Activated naive CD4-positive, alpha-beta T cell (primary cell): ENCODE measurements around the gene TRIM46.
"Not testable (repeated sequence)": the region's sequence is repeated elsewhere in the genome, so short reads cannot be mapped to it uniquely, and the experiment has no call there.

ENCODE experiments used
- DNase-seq, 4 experiments: peaks; one replicate each; lab custom pipeline; 2025; lab: John Stamatoyannopoulos, UW

The TRIM46 gene

DNA sequence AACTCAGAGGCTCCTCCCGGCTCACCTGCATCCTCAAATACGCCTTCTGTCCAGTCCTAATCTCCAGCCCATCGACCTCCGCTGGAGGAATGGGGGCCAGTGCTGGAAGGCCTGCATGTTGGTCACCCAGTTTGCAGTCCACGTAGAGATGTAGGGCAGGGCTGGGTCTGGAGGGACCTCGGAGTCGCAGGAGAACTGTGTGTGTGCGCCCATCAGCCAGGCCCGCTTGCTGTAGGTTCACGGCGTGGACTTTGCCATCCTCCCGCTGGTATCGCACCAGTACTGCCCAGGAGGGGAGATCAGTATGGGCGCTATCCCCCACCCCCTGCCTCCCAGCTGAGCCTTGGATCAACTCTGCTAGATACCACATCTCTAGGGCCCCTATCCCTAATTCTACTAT is 31.4 kb downstream of the TRIM46 start:
- DNase-seq = no peak

DNA sequence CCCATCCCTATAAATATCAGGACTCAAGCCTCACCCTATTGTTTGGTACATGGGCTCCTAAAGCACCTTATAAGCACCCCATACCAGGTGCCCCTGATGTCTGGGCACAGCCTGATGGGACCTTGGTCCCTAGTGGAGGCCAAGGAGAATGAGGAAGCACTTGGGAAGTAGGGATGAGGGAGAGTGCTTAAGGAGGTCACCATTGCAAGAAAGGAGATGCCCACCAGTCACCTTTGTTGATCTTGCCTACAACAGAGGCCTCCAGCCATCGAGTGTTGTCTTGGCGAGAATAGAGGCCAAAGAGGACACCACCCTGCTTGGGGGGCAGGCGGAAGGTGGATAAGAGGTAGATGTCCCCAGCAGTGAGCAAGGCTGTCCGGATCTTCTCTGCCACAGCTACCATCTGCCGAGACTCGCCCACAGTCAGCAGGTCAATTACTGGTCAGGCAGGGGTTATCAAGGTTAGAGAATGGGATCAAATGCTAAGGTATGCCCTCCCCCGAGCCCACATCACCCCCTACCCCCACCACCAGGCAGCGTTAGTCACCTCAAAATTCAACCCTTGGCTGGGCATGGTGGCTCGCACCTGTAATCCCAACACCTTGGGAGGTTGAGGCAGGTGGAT is 32.4 kb downstream of the TRIM46 start:
- no peak for DNase-seq

DNA sequence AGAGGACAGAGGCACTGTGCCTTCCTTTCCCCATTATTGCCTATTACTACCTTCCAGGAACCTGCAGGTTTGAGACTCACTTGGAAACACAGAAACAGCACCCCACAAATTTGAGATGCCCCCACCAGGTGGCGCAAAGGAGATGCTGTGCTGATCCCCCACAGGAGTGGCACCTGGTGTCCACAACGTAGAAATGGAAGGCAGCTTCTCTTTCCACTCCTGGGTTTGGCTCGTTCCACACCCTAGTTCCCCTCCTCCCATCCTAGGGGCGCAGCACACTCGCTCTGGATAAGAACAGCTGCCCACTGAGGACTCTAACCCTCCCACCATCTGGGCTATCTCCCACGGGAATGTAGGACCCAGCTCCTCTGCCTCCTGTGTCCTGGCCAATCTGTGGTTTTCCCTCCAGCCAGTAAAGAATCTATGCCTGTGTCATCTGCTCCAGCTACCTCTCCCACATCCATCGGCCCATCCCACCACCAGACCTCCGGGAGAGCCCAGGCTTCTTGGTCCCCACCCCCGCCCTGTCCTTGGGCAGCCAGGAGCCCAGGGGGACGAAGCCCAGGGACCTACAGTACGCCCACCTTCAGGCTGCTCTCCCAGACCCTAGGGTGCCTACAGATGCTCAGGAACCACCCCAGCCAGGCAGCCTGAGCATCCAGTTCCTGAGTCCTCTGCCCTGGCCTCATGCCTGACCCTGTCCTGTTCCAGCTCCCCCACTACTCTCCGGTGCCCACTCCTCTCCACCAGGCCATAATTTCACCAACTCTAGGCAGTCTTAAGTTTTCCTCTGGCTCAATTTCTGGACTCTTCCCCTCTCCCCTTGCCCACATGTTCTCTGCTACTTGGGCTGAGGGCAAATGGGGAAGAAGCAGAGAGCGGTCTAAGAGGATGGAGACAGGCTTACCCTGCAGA is 33.5 kb downstream of the TRIM46 start:
- DNase-seq = peak; percentile 69 to 89 (median 88)

DNA sequence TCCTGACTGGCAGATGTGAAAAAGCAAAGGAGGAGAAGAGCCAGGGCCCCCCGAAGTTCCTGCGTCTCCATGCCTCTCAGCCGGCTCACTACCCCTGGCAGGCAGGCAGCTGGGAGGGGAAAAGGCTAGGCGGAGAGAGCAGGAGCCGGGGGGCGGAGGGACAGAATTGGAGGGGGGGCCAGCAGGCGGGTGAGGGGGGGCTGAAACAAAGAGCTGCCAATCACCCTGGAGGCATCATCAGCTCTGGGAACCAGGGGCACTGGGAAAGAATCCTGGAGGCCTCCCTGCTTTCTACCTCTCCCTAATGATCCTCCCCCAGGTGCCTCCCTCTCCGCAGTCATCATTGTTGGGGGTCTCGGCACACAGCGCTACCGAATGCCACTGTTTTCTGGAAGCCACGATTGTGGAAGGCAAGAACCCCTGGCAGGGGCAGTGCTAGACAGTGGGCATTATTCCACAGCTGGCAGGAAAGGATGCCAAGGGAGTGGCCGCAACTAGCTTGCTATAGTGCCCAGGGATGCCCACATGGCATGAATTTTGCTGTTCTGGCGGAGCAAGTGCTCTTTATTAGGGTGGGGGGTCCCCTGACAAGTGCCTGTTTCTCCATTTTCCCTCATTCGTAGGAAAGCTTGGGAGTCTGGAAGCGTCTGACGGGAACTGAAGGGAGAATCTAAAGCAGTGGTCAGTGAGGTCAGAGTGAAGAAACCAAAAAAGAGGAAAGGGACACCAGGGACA is 34.3 kb downstream of the TRIM46 start, which contains the start of gene THBS3:
Gene THBS3, minus strand, starts transcription at position 92 of the 735 bp plus-strand sequence. Its CDS starts 21 bp downstream, at position 71.
- DNase-seq = no peak

DNA sequence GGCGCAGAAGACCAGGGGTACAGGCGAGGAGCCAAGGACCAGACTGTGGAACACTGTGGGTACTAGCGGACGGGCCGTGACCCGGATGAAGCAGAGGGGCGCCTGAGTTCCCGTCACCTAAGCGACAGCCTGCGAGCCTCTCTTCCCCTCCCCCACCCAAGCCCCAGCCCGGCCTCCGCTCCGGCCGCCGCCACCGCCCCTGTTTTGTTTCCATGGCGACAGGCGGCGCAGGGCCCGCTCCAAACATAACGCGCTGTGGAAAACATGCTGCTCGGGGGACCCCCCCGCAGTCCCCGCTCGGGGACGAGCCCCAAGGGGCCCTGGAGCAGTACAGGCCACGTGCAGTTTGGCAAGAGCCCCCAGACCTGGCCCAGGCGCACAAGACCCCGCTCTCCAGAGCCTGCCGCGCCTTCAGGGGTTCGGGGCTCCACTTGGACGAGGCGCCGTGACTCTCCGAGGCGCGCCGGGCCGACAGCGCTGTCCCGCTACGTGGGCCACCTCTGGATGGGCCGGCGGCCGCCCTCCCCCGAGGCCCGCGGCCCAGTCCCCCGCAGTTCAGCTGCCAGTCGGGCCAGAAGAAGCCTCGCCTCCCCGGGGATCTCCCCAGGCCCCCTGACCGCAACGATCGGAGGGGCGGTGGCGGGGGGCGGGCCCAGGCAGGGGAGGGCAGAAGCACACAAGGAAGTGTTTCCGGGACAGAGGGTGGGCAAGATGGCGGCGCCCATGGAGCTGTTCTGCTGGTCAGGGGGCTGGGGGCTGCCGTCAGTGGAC is 35.1 kb downstream of the TRIM46 start, which contains the start of gene MTX1:
Gene MTX1, plus strand, starts transcription at position 155 of the 771 bp plus-strand sequence. Its CDS starts 110 bp downstream, at position 265.
- DNase-seq = peak; percentile 42 to 84 (median 60)

DNA sequence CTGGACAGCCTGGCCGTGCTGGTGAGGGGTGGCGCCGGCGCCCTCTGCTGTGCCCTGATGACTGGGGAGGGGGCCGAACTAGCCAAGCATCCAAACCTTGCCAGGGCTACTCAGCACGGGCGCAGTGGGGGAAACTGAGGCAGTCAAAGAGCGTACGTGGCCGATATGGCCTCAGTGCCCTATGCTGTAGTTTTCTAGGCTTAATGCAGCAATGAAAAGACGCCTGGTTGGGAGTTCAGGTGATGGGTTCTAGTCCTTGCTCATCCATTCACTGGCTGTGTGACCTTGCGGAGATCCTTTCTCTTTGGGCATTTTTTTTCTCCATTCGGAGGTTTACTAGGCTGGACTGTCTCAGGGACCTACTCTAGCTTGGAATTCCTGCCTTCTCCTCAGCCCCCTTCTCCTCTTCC is 35.7 kb downstream of the TRIM46 start:
- DNase-seq = no peak

DNA sequence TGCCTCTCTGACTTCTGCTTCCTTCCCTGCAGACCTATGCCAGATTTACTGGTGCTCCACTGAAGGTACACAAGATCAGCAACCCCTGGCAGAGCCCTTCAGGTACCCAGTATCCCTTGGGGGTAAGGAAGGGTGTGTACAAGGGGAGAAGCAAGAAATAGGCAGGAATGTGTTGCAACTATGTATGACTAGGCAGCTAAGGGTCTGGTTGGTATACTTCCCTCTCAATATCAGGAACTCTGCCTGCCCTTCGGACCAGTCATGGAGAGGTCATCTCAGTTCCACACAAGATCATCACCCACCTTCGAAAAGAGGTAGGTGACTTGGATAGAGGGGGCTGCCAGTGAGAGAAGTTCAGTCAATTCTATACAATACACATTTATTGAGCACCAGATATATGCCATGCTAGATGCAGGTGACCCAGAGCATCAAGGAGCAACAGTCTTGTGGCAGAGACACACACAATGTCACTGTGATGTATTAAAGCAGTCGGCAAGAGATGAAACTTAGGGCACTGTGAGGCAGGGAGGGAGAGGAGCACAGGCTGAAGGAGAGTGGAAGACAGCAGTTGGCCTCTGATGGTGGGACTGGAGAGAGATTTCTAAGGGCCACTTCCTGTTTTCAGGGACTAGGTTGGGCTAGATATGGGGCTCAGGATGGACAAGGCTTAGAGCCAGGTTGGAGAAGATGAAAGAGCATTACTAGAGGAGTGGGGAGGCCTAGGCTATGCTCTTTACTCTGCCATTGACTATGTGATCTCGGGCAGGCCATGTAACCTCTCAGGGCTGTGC is 36.9 kb downstream of the TRIM46 start:
- no peak for DNase-seq

DNA sequence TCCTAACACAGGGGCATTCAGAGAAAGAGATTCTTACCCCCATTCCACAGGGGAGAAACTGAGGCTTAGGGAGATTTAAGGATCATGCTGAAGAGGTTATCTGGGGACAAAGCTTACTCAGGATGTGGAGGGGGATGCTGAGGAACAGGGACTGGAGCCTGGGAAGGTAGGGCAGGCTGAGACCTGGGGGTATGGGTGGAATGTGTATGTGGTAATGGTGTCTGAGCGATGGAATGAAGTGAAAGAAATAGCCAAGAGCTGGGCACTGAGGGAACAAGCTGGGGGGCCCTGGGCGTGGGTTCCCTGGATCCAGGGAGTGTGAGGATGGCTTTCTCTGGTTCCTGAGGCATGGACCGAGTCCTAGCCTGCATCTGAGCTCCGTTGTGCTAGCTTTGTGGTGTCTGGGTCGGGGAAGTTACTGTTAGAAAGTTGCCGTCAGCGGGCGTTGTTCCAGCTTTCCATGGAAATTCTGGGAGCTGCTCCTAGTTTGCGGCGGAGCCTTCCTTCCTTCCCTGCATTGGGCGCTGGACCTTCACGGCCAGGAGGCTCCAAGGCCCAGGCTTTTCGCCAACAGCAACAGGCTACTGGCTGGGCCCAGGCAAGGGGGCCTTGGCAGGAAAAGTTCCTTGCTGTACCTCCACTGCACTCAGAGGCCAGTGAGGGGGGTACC is 37.9 kb downstream of the TRIM46 start:
- not testable (repeated sequence) for DNase-seq

DNA sequence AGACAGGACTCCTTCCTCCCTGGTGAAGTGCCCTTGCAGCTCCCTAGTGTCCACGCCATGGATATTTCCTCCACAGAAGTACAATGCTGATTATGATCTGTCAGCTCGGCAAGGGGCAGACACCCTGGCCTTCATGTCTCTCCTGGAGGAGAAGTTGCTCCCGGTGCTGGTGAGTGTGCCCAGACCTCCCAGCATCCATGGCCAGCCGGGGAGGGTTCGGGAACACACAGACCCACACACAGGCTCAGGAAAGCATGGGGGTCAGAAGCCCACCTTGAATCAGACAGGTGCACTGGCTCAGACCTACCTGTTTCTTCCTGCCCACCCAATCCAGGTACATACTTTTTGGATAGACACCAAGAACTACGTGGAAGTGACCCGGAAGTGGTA is 38.4 kb downstream of the TRIM46 start:
- DNase-seq = not testable (repeated sequence)

DNA sequence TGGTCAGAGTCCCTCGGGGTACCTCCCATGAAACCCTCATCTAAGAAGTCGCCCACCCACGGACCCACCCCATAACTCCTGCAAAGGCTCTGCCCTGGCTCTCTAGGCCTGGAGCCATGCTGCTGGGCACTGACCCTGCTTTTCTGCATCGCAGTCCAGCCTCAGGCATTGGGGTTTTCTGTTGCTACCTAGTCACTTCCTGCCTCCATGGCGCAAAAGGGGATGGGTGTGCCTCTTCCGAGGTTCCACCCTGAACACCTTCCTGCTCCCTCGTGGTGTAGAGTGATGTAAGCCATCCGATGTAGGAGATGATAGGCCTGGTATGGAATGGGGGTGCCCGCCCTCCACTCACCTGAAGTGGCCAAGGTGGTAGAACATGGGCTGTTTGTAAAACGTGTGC is 41.1 kb downstream of the TRIM46 start:
- not testable (repeated sequence) for DNase-seq

DNA sequence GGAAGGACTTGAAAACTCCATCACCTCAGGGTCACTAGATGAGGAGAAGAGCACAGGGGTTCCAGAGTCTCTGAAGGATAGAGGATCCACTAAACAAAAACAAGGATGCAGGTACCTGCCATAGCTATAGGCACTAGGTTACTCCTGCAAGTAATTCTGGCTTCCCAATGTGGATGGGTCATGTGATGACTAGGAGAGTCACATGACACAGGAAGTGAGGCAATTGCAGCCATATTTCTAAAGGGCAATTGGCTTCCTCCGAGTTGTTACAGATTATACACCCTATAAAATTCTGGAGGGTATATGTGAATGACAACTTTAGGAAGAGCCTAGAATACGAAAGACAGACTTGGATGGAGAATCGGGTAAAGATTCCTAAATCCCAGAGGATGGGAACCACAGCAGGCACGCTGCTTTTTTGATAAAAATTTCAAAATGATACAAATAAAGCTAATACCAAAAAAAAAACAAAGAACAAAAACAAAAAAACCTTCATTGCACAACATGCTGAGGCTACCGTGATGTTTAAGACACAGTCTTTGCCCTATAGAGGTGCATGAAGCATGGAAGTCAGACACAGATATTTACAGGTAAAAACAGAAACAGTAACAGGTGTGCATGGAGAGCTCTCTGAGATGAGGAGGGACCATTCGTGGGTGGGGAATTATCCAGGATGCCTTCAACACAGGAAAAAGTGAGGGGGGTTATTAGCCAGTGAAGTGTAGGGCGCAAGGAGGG is 45.4 kb downstream of the TRIM46 start:
- no peak for DNase-seq

DNA sequence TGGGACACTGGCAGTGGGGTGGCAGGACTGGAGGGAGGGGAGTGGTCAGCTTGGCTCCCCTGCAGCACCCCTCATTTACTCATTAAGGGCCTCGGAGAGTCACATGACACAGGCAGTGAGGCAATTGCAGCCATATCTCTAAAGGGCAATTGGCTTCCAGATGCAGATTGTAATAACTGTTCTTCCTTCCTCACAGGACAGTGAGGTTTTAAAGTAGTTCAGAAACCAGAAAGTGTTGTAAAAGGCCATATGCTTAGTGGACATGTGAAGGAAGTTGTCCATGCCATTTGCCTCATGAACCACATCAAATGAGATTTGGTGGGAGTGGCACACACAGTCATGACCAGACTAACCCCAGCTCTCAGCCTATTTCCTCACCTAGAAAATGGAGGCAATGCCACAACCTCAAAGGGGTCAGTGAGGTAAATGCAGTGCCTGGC is 46.0 kb downstream of the TRIM46 start:
- DNase-seq = no peak

DNA sequence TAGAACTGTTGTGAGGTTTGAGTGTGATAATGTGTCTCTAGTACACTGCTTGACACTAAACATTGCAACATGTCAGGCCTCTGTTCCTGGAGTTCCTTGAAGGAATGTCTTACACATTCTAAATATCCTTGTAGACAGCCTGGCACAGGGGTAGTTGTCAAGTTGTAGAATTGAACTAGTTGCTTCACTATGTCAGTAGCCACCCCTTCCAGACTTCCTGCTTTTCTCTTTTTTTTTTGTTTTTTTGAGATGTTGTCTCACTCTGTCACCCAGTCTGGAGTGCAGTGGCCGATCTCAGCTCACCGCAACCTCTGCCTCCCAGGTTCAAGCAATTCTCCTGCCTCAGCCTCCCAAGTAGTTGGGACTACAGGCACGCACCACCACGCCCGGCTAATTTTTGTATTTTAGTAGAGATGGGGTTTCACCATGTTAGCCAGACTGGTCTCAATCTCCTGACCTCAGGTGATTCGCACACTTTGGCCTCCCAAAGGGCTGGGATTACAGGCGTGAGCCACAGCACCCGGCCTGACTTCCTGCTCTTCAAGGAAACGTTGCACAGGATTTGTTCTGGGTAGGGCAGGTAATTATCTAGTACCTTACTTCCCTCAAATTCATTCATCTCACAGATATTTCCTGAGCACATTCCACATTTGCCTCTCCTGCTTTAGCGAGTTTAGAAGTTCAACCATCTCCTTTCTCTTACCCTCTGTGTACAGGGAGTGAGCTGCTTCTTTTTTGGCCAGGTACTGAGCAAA is 46.7 kb downstream of the TRIM46 start:
- DNase-seq = not testable (repeated sequence)

DNA sequence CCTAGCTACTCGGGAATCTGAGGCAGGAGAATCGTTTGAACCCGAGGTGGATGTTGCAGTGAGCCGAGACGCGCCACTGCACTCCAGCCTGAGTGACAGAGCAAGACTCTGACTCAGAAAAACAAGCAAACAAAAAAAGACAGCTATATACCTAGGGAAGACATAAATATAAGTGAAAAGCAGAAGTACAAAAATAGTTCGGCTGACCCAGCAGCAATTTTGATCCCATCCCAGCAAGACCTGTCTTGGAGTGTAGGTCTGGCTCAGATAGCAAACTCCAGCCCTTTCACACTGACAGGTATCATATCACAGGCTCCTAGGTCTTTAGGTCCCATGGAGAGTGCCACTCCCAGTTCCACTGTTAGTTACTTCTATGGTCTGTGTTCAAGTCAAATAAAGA is 49.4 kb downstream of the TRIM46 start:
- DNase-seq = no peak

DNA sequence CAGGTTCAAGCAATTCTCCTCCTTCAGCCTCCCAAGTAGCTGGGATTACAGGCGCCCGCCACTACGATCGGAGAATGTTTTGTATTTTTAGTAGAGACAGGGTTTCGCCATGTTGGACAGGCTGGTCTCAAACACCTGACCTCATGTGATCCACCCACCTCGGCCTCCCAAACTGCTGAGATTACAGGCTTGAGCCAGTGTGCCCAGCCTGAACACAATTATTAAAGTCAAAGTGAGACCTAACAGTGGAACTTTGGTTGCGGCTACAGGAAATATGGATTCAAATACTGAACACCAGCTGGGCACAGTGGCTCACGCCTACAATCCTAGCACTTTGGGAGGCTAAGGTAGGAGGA is 51.7 kb downstream of the TRIM46 start:
- not testable (repeated sequence) for DNase-seq

DNA sequence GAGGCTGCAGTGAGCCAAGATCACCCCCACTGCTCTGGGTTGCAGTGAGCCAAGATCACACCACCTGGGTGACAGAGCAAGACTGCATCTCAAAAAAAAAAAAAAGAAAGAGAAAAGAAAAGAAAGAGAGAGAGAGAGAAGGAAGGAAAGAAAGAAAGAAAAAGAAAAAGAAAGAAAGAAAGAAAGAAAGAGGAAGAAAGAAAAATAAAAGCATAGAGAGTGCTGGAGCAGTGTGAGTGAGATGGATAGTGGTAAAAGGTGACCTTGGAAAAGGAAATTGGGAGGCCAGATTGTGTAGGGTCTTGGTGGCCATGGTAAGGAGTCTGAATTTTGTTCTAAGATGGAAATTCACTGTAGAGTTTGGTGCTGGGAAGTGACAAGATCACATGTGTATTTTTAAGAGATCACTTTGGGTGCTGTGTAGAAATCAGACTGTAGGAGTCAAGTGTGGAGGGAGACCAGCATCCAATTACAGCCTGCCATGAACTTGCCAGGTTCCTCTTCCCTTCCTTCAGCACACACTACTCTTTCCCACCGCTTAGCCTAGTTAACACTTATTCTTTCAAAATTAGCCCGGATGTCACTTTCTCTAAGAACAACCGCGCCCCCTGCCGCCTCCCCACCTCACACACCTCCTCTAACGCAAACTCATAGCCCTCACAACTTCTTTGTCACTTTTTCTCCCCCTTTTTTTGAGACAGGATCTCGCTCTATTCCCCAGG is 52.7 kb downstream of the TRIM46 start:
- DNase-seq = peak; percentile 39 to 92 (median 71)

DNA sequence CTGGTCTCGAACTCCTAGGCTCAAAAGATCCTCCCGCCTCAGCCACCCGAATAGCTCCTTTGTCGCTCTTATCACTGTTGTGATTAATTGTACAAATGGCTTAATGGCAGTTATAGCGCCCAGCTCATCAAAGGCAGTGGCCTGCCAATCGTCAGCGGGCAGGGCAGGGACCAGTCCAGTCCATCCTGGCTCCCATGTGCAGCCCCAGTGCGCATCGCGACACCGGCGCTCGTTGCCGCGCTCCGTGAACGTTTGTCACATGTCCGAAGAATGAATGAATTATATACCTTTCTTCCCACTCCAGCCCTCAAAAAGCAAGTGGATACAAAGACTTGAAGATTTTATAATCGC is 53.2 kb downstream of the TRIM46 start:
- peak in 1 of 4 experiments; percentile 58 for DNase-seq
